Transverse colon (tissue), 4 donors: Measurements from ENCODE around the gene PLD5. TPM values are rescaled to one million over a fixed set of nuclear protein-coding genes. Genes with fewer than 3 reads are reported as not detected.

ENCODE experiments used
- DNase-seq: peaks from one replicate; pipeline ENCODE4 v3.0.0-alpha.2; 2019
- H3K27ac ChIP-seq, 4 donors: fragments of 200-600 bp; sonication (generic); 2 replicates each; pipeline ENCODE4 v1.5.1; 2016 to 2018; ENCODE audit warnings: inconsistent platforms in 4 of 4
- H3K27me3 ChIP-seq: fragments of 200-600 bp; sonication (generic); 2 replicates; pipeline ENCODE4 v1.5.1; 2017; ENCODE audit warnings: inconsistent platforms
- H3K36me3 ChIP-seq, 4 donors: fragments of 200-600 bp; sonication (generic); 2 replicates each; pipeline ENCODE4 v1.5.1; 2017 to 2019; ENCODE audit warnings: inconsistent platforms in 4 of 4
- H3K4me1 ChIP-seq, 4 donors: fragments of 200-600 bp; sonication (generic); 2 replicates each; pipeline ENCODE4 v1.5.1; 2017 to 2020; ENCODE audit warnings: inconsistent platforms in 4 of 4
- H3K4me3 ChIP-seq, 4 donors: fragments of 200-600 bp; sonication (generic); 1 replicate in 1 of 4; 2 replicates in 3 of 4; pipeline versions ENCODE4 v1.5.1 to v1.6.1; 2017 to 2019; ENCODE audit warnings: inconsistent platforms in 4 of 4
- H3K9me3 ChIP-seq, 2 donors: fragments of 200-600 bp; sonication (generic); 2 replicates each; pipeline ENCODE4 v1.5.1; 2017 to 2019; ENCODE audit warnings: inconsistent platforms in 2 of 2
- CTCF ChIP-seq, 5 experiments: fragments of 200-600 bp in 3 of 5; fragments of 450-650 bp in 2 of 5; sonication (generic) in 3 of 5; IDR thresholded peaks; 1 replicate in 2 of 5; 2 replicates in 3 of 5; pipeline ENCODE4 v1.5.1; 2016 to 2017; ENCODE audit warnings: antibody characterized with exemption in 5 of 5, inconsistent platforms in 3 of 5, mild to moderate bottlenecking in 2 of 5, moderate library complexity in 1 of 5
- EP300 ChIP-seq: sonication (generic); formaldehyde crosslinking; IDR thresholded peaks from one replicate; pipeline ENCODE4 v1.6.1; 2017; ENCODE audit warnings: antibody characterized with exemption, low read depth
- POLR2A ChIP-seq: fragments of 450-650 bp; IDR thresholded peaks from one replicate; pipeline ENCODE4 v1.6.1; 2016; ENCODE audit warnings: antibody characterized with exemption, mild to moderate bottlenecking, moderate library complexity
- POLR2AphosphoS5 ChIP-seq, 3 donors: sonication (generic); formaldehyde crosslinking; IDR thresholded peaks; one replicate each; pipeline ENCODE4 v1.6.1; 2016; ENCODE audit warnings: antibody characterized with exemption in 3 of 3
- WGBS, 2 donors: methylation state at CpG; one replicate each; pipeline ENCODE4 v1.1.5; 2018; ENCODE audit warnings: low coverage in 1 of 2; 5-methylcytosine and 5-hydroxymethylcytosine counted together
- in situ Hi-C, 4 donors: fragments of 200-750 bp; cut with MboI; loops; one replicate each; pipeline versions ENCODE4 v1.15.0 to v1.15.1; 2017; ENCODE audit warnings: low sequenced_read_pairs in 3 of 4, low pct_ligation_motif_present in 1 of 4, low pct_unique_long_range_greater_than_20kb in 1 of 4
- intact Hi-C: fragments of 100-400 bp; cut with DNase I; formaldehyde crosslinking; loops from one replicate; pipeline ENCODE4 v1.15.1; 2023; ENCODE audit warnings: low total_unique reads
- total RNA-seq, 4 donors: library from RNA; depleted of rRNA; stranded (reverse); fragments of >200 nt; gene quantifications; one replicate each; pipeline ENCODE4 v1.1.0, GENCODE V29; 2016

Gene PLD5
- total RNA-seq, 4 donors from 2014 or later = 0.16 TPM; not detected in 3

GRCh38 chr1:242206994-242207393 is 317.5 kb downstream of the PLD5 start:
- Histone ChIP-seq H3K4me1 (no peaks in the 10 kb centered on the region), H3K36me3 (no peaks in the 10 kb centered on the region), H3K4me3 (no peak overlapping the region), H3K9me3 (no peaks in the 10 kb centered on the region), H3K27me3 (no peaks in the 10 kb centered on the region), H3K27ac (no peak overlapping the region)
- DNase-seq = no peak
- in situ Hi-C loops = no loop called here
- intact Hi-C loops = no loop called here
- TF ChIP-seq POLR2AphosphoS5 (IDR thresholded peaks at IDR 0.05) (no peak), EP300 (no peak), CTCF (IDR thresholded peaks at IDR 0.05) (no peak), POLR2A (no peak)
- WGBS, 2 donors = 96% methylated on average over 4 of the region's 4 CpGs; no CpG with 5 or more reads in 1 of the 2 donors

GRCh38 chr1:242205622-242206489 is 318.6 kb downstream of the PLD5 start:
- in situ Hi-C loops = no loop called here
- Histone ChIP-seq H3K4me3 (no peak overlapping the region), H3K9me3 (no peaks in the 10 kb centered on the region), H3K36me3 (no peaks in the 10 kb centered on the region), H3K27ac (no peak overlapping the region), H3K27me3 (no peaks in the 10 kb centered on the region), H3K4me1 (no peaks in the 10 kb centered on the region)
- DNase-seq = no peak
- TF ChIP-seq CTCF (IDR thresholded peaks at IDR 0.05) (no peak), EP300 (no peak), POLR2AphosphoS5 (IDR thresholded peaks at IDR 0.05) (no peak), POLR2A (no peak)
- intact Hi-C loops = no loop called here
- WGBS, 2 donors = 58 to 69% methylated on average over 4 to 7 of the region's 7 CpGs

GRCh38 chr1:242203262-242203661 is 321.2 kb downstream of the PLD5 start:
- H3K27ac ChIP-seq = no peak overlapping the region
- DNase-seq = no peak
- no peaks in the 10 kb centered on the region for H3K9me3 ChIP-seq
- 83 to 92% methylated on average over 2 to 6 of the region's 6 CpGs for WGBS, 2 donors
- no peak overlapping the region for H3K4me3 ChIP-seq
- intact Hi-C loops (no loop called here), in situ Hi-C loops (no loop called here)
- H3K4me1 ChIP-seq = no peaks in the 10 kb centered on the region
- no peak for TF ChIP-seq EP300
- TF ChIP-seq POLR2AphosphoS5 (IDR thresholded peaks at IDR 0.05) = no peak
- TF ChIP-seq CTCF (IDR thresholded peaks at IDR 0.05) = no peak
- no peak for TF ChIP-seq POLR2A
- H3K27me3 ChIP-seq = no peaks in the 10 kb centered on the region
- H3K36me3 ChIP-seq = no peaks in the 10 kb centered on the region

GRCh38 chr1:242201090-242201489 is 323.4 kb downstream of the PLD5 start:
- WGBS, 2 donors = 73 to 78% methylated on average over 2 of the region's 2 CpGs
- intact Hi-C loops = no loop called here
- in situ Hi-C loops = no loop called here

More at GRCh38 chr1:242201090-242201489, 323.4 kb downstream of the PLD5 start:
- H3K36me3 ChIP-seq = no peaks in the 10 kb centered on the region
- no peaks in the 10 kb centered on the region for H3K27me3 ChIP-seq
- TF ChIP-seq EP300 (no peak), POLR2A (no peak), CTCF (IDR thresholded peaks at IDR 0.05) (no peak), POLR2AphosphoS5 (IDR thresholded peaks at IDR 0.05) (no peak)
- H3K9me3 ChIP-seq = no peaks in the 10 kb centered on the region
- DNase-seq = no peak
- no peaks in the 10 kb centered on the region for H3K4me1 ChIP-seq
- no peak overlapping the region for H3K4me3 ChIP-seq
- H3K27ac ChIP-seq = no peak overlapping the region
